ENCODE measurements around the gene LTB4R. TPM values are rescaled to one million over a fixed set of nuclear protein-coding genes. Genes with fewer than 3 reads are reported as not detected.

Gene LTB4R
- 1 to 10 TPM; 5.6 TPM for total RNA-seq
- long read RNA-seq, donor 1, partial matches to known transcripts: 0 of 4 reads
- long read RNA-seq, donor 1, other reads (novel, unspliced or antisense): 0 of 4 reads
- long read RNA-seq, donor 2, full-length matches to known transcripts: 12 of 13 reads
- long read RNA-seq, donor 2, partial matches to known transcripts: 0 of 13 reads
- long read RNA-seq, donor 2, other reads (novel, unspliced or antisense): 1 of 13 reads

GRCh38 chr14:24310646-24311604 is at the start of gene LTB4R:
TSS of gene LTB4R (plus strand) at chr14:24311502. CDS start at chr14:24315652, 4,150 bp downstream.
- DNase-seq (ENCODE audit: low spot score): peak; percentile 92
- intact Hi-C loops (cut with DNase I): no loop called here

- intact Hi-C loops (cut with DNase I): no loop called here
- DNase-seq (ENCODE audit: low spot score): peak; percentile 76
Observed at GRCh38 chr14:24261969-24262327, 49.4 kb upstream of the LTB4R start.

DNA sequence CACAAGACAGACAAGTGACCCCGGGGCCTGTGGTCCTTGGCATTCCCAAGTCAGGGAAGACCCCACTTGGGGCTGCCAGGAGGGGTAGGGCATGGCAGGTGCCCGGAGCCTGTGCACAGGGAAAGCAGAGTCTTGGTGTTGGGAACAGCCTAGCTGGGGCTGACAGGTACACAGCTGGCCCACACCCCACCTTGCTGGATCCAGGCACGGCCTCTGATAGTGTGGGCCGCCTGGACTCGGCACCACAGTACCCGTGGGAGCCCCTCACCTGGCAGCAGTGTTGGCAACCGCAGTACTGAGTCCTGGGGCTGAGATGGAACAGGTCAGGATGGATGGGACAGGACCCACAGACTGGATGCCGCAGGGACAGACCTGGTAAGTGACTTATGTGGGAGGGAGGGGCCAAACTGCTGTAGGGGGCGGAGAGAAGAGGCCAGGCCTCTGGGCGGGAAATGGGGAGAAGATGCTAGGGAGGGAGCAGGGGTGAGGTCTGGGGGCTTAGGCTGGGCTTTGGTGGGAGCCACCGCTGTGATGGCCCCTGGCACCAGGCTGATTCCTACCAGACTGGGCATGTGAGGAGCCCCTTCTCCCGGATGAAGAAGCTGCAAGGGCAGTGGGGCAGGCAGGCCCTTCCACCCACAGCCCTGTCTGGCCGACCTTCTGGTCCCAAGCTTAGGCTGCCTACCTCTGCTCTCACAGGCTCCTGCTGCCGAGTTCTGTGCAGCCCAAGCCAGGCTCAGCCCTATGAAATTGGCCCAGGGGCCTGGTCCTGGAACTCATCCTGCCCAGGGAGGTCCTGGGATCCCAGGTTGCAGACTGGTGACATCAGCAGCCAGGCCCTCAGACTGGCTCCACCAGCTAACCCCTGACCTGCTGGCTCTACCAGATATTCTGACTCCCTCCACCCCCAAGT is 48.2 kb upstream of the LTB4R start, which contains the start of gene TGM1:
Gene TGM1 (minus strand): TSS at position 357 of the 913 bp plus-strand sequence. CDS start 825 bp downstream, outside the sequence.
- intact Hi-C loops (cut with DNase I): no loop called here
- DNase-seq (ENCODE audit: low spot score): peak; percentile 68

DNA sequence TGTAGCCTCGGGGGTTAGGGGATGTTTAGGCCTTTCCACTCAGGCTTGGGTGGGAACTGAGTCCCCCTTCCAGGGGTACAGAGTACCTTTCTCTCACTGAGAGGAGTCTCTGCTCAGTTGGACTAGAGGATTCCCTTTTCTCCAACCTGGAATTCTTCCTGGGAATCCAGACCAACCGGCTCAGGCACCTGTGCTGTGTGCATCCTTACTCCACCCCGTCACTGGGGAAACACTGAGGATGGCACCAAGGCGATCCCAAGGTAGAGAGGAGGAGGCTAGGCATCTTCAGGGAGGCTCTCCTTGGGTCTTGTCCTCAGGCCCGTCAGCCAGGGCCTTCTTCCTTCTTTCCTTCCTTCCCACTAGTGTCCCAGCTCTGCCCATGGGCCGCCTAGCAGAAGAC is 47.5 kb upstream of the LTB4R start:
- DNase-seq (ENCODE audit: low spot score): no peak
- intact Hi-C loops (cut with DNase I): no loop called here

- intact Hi-C loops (cut with DNase I): no loop called here
- DNase-seq (ENCODE audit: low spot score): peak; percentile 74
Observed at GRCh38 chr14:24264298-24264697, 47.0 kb upstream of the LTB4R start.

DNA sequence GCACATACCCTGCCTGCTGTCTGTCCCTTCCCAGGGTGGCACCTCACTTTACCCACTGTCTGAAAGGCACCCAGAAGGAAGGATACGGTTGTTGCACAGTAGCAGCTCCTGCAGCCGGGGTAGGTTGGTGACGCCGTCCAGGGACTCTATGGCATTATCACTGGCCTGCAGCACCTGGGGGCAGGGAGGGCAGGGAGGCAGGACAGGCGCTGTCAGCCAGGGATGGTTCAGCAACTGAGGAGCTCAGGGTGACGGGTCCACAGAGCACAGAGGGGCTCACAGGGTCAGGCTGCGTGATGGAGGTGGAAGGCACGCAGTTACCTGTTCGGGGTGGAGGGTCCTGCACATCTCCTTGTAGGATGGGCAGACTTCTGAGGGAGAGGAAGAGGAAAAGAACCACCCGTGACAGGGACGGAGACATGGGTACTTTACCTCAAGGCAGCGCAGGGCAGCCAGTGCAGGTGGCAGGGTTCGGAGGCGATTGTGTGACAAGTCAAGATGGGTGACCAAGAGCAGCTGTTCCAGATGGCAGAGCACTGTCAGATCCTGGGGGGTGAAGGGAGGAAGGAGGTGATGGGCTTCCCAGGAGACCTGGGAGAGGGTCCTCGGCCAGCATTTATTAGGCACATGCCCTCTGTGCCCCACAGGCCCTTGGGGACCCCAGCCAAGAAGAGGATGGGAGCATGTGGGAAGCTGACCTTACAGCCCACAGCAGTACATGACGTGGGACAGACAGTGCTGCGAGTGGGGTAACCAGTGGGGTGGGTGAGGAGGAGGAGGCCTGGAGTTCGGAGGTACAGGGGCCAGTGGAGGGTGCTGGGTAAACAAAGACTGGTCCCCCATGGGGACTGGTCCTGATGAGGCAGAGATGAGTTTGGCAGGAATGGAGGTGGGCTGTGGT is 44.7 kb upstream of the LTB4R start:
- no peak for DNase-seq (ENCODE audit: low spot score)
- intact Hi-C loops (cut with DNase I): no loop called here

GRCh38 chr14:24267516-24267915 is 43.8 kb upstream of the LTB4R start:
- no peak for DNase-seq (ENCODE audit: low spot score)
- intact Hi-C loops (cut with DNase I): no loop called here

GRCh38 chr14:24268225-24268624 is 43.1 kb upstream of the LTB4R start:
- DNase-seq (ENCODE audit: low spot score): no peak
- intact Hi-C loops (cut with DNase I): no loop called here

- no peak for DNase-seq (ENCODE audit: low spot score)
- intact Hi-C loops (cut with DNase I): no loop called here
Observed at GRCh38 chr14:24269368-24269767, 41.9 kb upstream of the LTB4R start.

- intact Hi-C loops (cut with DNase I): no loop called here
- DNase-seq (ENCODE audit: low spot score): no peak
Observed at GRCh38 chr14:24269910-24270536, 41.3 kb upstream of the LTB4R start.

- intact Hi-C loops (cut with DNase I): no loop called here
- DNase-seq (ENCODE audit: low spot score): no peak
Observed at GRCh38 chr14:24270537-24271133, 40.7 kb upstream of the LTB4R start.

GRCh38 chr14:24271134-24271833 is 40.0 kb upstream of the LTB4R start, which contains the start of gene RABGGTA:
TSS of gene RABGGTA (minus strand) at chr14:24271597. CDS start at chr14:24271115, 482 bp downstream.
- intact Hi-C loops (cut with DNase I): no loop called here
- DNase-seq (ENCODE audit: low spot score): peak; percentile 96

GRCh38 chr14:24271834-24272263 is 39.5 kb upstream of the LTB4R start:
- no peak for DNase-seq (ENCODE audit: low spot score)
- intact Hi-C loops (cut with DNase I): no loop called here

GRCh38 chr14:24272467-24272866 is 38.8 kb upstream of the LTB4R start:
- intact Hi-C loops (cut with DNase I): no loop called here
- DNase-seq (ENCODE audit: low spot score): no peak

DNA sequence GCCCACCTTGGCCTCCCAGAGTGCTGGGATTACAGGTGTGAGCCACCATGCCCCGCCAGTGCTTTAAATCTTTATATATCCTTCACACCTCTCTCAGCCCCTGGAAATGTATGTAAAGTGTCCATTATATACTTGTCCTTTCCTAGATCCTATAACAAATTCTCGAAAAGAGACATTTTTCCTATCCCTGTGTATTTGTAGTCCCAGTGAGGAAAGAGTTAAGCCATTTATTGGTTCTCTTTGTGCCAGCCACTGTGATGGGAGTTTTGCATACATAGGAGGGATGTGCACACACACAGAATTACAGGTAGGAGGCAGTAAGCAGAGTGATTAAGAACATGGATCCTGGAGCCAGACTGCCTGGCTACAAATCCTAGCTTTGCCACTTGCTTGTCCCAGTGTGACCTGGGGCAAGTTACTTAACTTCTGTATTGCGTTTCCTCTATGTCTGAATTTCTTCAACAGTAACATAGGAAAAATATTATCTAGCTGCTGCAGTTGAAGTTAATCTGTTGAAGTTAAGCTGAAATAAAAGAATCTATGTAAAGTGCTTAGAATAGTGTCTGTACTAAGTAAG is 37.8 kb upstream of the LTB4R start:
- intact Hi-C loops (cut with DNase I): no loop called here
- DNase-seq (ENCODE audit: low spot score): no peak

- intact Hi-C loops (cut with DNase I): no loop called here
- DNase-seq (ENCODE audit: low spot score): no peak
Observed at GRCh38 chr14:24274101-24274543, 37.2 kb upstream of the LTB4R start.

- DNase-seq (ENCODE audit: low spot score): no peak
- intact Hi-C loops (cut with DNase I): no loop called here
Observed at GRCh38 chr14:24277071-24277470, 34.2 kb upstream of the LTB4R start.

Data from posterior vena cava (tissue), 2 donors.